ENCODE measurements around the gene EIF4E1B. TPM values are rescaled to one million over a fixed set of nuclear protein-coding genes. Genes with fewer than 3 reads are reported as not detected.

The EIF4E1B gene
- polyA plus RNA-seq, 4 donors, result 0.06 to 0.11 (median 0.07) TPM; not detected in 1

GRCh38 chr5:176679365-176680225 is 49.1 kb downstream of the EIF4E1B start:
- no peak for DNase-seq (ENCODE audit: low read depth in 4 of 4, low spot score in 2 of 4)

GRCh38 chr5:176680226-176680563 is 49.7 kb downstream of the EIF4E1B start:
- no peak for DNase-seq (ENCODE audit: low read depth in 4 of 4, low spot score in 2 of 4)

- no peak for DNase-seq (ENCODE audit: low read depth in 4 of 4, low spot score in 2 of 4)
Measured at GRCh38 chr5:176682016-176682531, 51.6 kb downstream of the EIF4E1B start.

- no peak for DNase-seq (ENCODE audit: low read depth in 4 of 4, low spot score in 2 of 4)
Measured at GRCh38 chr5:176685010-176685409, 54.5 kb downstream of the EIF4E1B start.

GRCh38 chr5:176687247-176687646 is 56.8 kb downstream of the EIF4E1B start:
- no peak for DNase-seq (ENCODE audit: low read depth in 4 of 4, low spot score in 2 of 4)

- DNase-seq (ENCODE audit: low read depth in 4 of 4, low spot score in 2 of 4), result no peak
Measured at GRCh38 chr5:176687881-176688280, 57.4 kb downstream of the EIF4E1B start.

GRCh38 chr5:176690911-176691310 is 60.4 kb downstream of the EIF4E1B start:
- DNase-seq (ENCODE audit: low read depth in 4 of 4, low spot score in 2 of 4), result no peak

GRCh38 chr5:176691524-176691923 is 61.0 kb downstream of the EIF4E1B start:
- DNase-seq (ENCODE audit: low read depth in 4 of 4, low spot score in 2 of 4), result no peak

GRCh38 chr5:176692326-176692725 is 61.9 kb downstream of the EIF4E1B start:
- no peak for DNase-seq (ENCODE audit: low read depth in 4 of 4, low spot score in 2 of 4)

- no peak for DNase-seq (ENCODE audit: low read depth in 4 of 4, low spot score in 2 of 4)
Measured at GRCh38 chr5:176692839-176693476, 62.5 kb downstream of the EIF4E1B start.

GRCh38 chr5:176693477-176693851 is 63.0 kb downstream of the EIF4E1B start:
- peak in 1 of 4 donors; percentile 28 for DNase-seq (ENCODE audit: low read depth in 4 of 4, low spot score in 2 of 4)

GRCh38 chr5:176694146-176694545 is 63.7 kb downstream of the EIF4E1B start:
- DNase-seq (ENCODE audit: low read depth in 4 of 4, low spot score in 2 of 4), result no peak

GRCh38 chr5:176694631-176695030 is 64.2 kb downstream of the EIF4E1B start:
- no peak for DNase-seq (ENCODE audit: low read depth in 4 of 4, low spot score in 2 of 4)

- no peak for DNase-seq (ENCODE audit: low read depth in 4 of 4, low spot score in 2 of 4)
Measured at GRCh38 chr5:176695073-176695472, 64.6 kb downstream of the EIF4E1B start.

Other genes starting within 250 kb of the EIF4E1B start
- 10 to 100 TPM; 26.5 to 33.7 (median 32.2) TPM for gene NOP16, start 242.1 kb upstream of the EIF4E1B start, polyA plus RNA-seq (ENCODE audit: insufficient read length in 4 of 4)
- gene HIGD2A, start 241.9 kb upstream of the EIF4E1B start, polyA plus RNA-seq (ENCODE audit: insufficient read length in 4 of 4), result 100 to 1,000 TPM in 3 of 4 donors, 10 to 100 TPM in 1; 99.5 to 151 (median 115) TPM
- 10 to 100 TPM; 52.4 to 71.9 (median 57.8) TPM for gene CLTB, start 214.1 kb upstream of the EIF4E1B start, polyA plus RNA-seq (ENCODE audit: insufficient read length in 4 of 4)
- gene FAF2, start 182.3 kb upstream of the EIF4E1B start, polyA plus RNA-seq (ENCODE audit: insufficient read length in 4 of 4), result 10 to 100 TPM; 43.6 to 48.5 (median 46.6) TPM
- 10 to 100 TPM; 30.0 to 81.1 (median 58.9) TPM for gene RNF44, start 93.3 kb upstream of the EIF4E1B start, polyA plus RNA-seq (ENCODE audit: insufficient read length in 4 of 4)
- 10 to 100 TPM; 15.0 to 25.7 (median 21.7) TPM for gene CDHR2, start 81.3 kb upstream of the EIF4E1B start, polyA plus RNA-seq (ENCODE audit: insufficient read length in 4 of 4)
- gene GPRIN1, start 20.5 kb upstream of the EIF4E1B start, polyA plus RNA-seq (ENCODE audit: insufficient read length in 4 of 4), result 1 to 10 TPM; 1.6 to 2.0 (median 1.8) TPM
- under 1 TPM in 1 of 4 donors, not detected in 3; 0.63 TPM for gene SNCB, start 141 bp upstream of the EIF4E1B start, polyA plus RNA-seq (ENCODE audit: insufficient read length in 4 of 4)
- gene TSPAN17, start 16.8 kb downstream of the EIF4E1B start, polyA plus RNA-seq (ENCODE audit: insufficient read length in 4 of 4), result 10 to 100 TPM; 29.2 to 37.8 (median 33.5) TPM
- gene UNC5A, start 179.9 kb downstream of the EIF4E1B start, polyA plus RNA-seq (ENCODE audit: insufficient read length in 4 of 4), result under 1 TPM; 0.08 to 0.35 (median 0.18) TPM